ENCODE data around the gene RUBCN. TPM values are rescaled to one million over a fixed set of nuclear protein-coding genes. Genes with fewer than 3 reads are reported as not detected.
A peak's percentile ranks its signal among the peaks of the same experiment; 100 is the strongest.
"Not testable (repeated sequence)": the region's sequence is repeated elsewhere in the genome, so short reads cannot be mapped to it uniquely, and the experiment has no call there.

RUBCN gene
- total RNA-seq, 1 experiment from 2014 or later, result 17.4 TPM

DNA sequence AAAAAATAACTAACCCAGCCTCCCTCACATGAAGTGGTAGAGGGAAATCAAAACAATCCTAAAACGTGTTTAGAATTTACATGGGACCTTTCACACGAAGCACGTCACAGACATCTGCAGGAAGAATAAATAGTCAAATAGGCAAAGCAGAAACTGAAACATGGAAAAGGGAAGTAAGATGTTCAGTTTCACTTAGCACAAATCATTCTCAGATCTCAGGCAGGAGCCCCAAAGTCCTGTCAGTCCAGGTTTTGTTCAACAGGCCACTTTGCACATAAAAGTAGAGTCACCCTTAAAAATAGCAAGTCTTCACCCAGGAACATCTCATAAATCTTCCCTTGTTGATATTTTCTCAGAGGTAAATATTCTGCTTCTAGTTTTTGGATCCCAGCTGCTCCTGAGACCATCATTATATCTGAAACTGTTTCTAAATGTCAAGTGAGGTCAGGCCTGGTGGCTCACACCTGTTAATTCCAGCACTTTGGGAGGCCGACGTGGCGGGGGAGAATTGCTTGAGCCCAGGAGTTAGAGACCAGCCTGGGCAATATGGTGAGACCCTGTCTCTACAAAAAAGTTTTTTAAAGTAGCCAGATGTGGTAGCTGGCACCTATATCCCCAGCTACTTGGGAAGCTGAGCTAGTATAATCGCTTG lies 1.9 kb downstream of the RUBCN start:
- DNase-seq (ENCODE audit: low read depth), result no peak

DNA sequence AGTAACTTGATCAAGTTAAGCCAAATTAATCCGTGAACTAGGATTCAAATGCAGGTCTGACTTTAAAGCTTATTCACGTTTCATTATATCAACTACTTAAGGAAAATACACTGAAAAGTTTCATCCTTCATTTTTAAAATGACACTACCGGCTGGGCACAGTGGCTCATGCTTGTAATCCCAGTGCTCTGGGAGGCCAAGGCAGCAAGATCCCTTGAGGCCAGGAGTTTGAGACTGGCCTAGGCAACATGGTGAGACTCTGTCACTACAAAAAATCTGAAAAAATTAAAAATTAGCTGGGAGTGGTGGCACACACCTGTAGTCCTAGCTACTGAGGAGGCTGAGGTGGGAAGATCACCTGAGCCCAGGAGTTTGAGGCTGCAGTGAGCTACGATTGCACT lies 3.7 kb downstream of the RUBCN start:
- no peak for DNase-seq (ENCODE audit: low read depth)

DNA sequence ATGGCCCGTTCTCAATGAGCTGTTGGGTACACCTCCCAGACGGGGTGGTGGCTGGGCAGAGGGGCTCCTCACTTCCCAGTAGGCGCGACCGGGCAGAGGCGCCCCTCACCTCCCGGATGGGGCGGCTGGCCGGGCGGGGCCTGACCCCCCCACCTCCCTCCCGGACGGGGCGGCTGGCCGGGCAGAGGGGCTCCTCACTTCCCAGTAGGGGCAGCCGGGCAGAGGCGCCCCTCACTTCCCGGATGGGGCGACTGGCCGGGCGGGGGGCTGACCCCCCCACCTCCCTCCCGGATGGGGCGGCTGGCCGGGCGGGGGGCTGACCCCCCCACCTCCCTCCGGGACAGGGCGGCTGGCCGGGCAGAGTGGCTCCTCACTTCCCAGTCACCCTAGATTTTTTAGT lies 5.2 kb downstream of the RUBCN start:
- not testable (repeated sequence) for DNase-seq (ENCODE audit: low read depth)

DNA sequence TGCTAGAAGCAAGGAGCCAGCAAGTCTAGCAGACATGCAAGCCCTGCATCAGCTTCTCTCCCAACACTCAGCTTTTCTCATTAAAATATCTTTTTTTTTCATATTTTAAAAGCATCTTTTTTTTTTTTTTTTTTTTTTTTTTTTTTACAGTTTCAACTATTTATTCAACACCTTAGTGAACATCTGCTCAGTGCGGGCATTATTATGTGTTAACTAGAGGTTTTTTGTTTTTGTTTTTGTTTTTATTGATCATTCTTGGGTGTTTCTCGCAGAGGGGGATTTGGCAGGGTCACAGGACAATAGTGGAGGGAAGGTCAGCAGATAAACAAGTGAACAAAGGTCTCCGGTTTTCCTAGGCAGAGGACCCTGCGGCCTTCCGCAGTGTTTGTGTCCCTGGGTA lies 5.9 kb downstream of the RUBCN start:
- not testable (repeated sequence) for DNase-seq (ENCODE audit: low read depth)

DNA sequence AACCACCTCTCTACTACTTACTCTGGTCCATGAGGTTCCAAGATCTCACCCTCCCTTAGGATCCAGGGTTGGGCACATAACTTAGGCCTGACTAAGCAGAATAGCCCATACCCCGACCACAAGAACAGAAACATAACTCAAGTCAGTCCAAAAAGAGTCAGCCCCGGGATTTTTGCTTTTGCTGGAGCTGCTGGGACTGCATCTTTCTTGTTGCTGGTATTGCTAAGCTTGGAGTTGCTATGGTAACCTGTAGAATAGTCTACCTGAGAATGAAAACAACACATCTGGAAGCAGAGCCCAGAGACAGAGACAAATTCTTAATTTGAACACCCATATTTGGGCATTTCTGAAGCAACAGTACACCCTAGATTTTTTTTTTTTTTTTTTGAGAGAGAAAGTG lies 6.5 kb downstream of the RUBCN start:
- DNase-seq (ENCODE audit: low read depth), result peak; percentile 55

DNA sequence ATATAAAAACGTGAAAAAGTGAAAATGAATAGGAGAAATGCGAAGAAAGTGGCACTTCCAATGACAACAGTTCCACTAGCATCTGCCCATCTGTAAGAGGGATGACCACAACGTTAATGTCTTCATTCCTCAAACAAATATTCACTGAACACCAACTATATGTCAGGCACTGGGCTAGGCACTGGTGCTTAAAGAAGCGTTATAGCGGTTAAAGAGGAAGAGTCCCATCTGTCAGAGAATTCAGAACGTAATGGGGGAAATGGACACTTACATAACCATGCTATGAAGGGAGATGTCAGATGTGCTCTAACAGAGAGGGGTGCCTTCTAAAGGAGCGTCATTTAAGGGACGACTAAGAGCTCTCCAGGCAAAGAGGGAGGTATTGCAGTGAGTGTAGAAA lies 8.2 kb downstream of the RUBCN start:
- DNase-seq (ENCODE audit: low read depth), result no peak

DNA sequence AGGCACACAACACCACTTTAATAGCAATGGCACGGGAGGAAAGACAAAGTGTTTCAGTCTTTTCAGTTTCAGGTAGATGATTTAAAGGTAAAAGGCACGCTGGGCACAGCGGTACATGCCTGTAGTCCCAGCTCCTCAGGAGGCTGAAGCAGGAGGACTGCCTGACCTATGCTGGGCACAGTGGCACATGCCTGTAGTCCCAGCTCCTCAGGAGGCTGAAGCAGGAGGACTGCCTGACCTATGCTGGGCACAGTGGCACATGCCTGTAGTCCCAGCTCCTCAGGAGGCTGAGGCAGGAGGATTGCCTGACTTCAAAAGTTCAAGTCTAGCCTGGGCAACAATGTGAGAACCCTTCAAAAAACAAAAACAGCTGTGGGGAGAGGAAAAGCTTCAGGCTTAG lies 8.8 kb downstream of the RUBCN start:
- DNase-seq (ENCODE audit: low read depth), result not testable (repeated sequence)

DNA sequence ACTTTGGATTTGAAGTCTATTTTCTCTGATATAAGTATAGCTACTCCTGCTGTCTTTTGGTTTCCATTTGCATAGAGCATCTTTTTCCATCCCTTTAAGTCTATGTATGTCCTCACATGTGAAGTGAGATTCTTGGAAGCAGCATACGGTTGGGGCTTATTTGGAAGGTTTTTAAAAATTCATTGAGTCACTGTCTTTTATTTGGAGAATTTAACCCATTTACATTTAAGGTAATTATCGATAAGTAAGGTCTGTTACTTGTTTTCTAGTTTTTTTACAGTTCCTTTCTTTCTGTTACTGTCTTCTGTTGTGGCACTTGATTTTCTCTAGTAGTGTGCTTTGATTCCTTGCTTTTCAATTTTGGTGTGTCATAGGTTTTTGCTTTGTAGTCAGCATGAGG lies 14.0 kb downstream of the RUBCN start:
- DNase-seq (ENCODE audit: low read depth), result no peak

DNA sequence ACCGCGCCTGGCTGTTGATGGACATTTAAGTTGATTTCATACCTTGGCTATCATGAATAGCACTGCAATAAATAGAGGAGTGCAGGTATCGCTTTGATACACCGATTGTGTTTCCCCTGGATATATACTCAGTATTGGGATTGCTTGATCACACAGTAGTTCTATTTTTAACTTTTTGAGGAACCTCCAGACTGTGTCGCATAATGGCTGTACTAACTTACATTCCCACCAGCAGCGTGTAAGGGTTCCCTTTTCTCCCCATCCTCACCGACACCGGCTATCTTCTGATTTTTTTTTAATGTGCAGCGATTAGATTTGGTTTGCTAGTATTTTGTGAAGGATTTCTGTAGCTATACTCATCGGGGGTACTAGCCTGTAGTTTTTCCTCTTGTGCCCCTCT lies 16.0 kb downstream of the RUBCN start:
- no peak for DNase-seq (ENCODE audit: low read depth)

DNA sequence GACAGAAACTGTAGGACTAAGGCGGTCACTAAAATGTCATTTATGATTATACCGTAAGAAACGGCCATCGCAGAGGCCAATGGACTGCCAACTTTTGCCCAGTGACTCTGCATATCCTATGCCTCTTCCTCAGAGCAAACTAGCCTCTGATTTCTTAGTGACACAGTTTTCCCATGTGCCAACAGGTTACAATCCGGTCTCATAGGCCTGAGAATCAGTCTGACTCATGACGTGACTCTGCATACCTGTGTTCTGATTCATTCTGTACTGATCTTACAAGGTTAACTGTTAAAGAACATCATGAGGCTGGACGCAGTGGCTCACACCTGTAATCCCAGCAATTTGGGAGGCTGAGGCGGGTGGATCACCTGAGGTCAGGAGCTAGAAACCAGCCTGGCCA lies 17.8 kb downstream of the RUBCN start:
- peak; percentile 85 for DNase-seq (ENCODE audit: low read depth)

DNA sequence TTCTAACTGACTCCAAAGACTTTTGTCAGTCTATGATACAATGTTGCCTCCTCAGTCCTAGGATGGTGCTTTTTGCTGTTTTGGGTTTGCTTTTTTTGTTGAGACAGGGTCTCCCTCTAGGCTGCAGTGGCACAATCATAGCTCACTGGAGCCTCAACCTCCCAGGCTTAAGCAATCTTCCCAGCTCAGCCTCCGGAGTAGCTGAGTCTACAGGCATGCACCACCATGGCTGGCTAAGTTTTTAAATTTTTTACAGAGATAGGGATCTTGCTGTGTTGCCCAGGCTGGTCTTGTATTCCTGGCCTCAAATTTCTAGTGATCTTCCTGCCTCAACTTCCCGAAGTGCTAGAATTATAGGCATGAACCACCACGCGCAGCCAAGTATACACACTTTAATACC lies 22.5 kb downstream of the RUBCN start:
- no peak for DNase-seq (ENCODE audit: low read depth)

DNA sequence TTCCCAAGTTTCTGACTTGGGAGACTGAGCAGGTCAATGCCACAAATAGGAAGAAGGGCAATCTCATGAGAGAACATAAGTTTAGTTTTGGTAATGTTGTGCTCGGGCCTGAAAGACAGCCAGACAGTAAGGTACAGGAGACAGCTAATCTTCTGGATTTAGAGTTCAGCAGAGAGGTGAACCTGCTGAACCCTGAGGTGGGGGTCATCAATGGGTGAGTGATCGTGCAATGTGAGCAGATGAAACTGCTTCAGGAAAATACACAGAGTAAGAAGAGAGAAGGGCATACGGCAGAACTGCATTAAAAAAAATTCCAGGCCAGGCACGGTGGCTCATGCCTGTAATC lies 23.3 kb downstream of the RUBCN start:
- no peak for DNase-seq (ENCODE audit: low read depth)

DNA sequence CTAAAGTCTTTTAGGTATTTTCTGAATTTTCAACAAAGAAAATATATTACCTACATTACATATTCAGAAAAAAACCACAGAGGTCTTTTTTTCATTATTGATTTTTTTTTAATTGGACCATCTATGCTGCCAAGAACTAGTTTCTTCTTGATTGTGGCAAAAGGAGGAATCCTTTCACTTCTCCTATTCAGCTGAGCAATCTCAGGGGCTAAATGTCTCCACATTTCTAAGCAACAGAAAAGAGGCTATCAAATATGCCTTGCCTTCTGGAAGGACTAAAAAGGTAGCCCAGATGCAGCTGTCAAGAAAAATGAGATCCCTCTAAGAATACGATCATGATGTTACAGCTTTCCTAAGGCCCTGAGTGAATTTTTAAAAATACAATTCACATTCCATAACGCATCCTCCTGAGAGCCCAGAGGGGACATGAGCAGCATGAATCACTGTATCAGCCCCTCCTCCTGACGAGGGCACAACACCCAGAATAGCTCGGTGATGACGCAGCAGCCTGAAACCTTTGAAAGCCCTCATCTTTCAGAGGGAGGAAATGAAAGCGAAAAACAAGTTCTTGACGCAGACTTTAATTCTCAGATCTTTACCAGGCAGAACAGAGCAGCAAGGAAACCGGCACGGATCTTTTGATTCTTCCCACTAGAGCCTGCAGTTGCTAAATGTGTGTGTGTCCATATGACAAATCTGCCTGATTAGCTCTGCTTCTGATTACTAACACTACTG lies 24.6 kb downstream of the RUBCN start:
- peak; percentile 98 for DNase-seq (ENCODE audit: low read depth)

DNA sequence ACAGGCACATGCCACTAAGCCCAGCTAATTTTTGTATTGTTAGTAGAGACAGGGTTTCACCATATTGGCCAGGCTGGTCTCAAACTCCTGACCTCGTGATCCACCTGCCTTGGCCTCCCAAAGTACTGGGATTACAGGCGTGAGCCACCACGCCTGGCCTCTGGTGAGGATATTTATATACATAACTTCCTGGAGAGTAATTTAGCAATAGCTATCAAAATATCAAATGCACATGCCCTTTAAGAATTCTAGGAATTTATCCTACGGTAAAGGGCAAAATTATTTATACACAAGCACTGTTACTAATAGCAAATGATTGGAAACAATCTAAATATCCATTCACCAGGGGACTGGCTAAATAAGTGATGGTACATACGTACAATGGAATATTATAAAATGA lies 25.7 kb downstream of the RUBCN start:
- not testable (repeated sequence) for DNase-seq (ENCODE audit: low read depth)

DNA sequence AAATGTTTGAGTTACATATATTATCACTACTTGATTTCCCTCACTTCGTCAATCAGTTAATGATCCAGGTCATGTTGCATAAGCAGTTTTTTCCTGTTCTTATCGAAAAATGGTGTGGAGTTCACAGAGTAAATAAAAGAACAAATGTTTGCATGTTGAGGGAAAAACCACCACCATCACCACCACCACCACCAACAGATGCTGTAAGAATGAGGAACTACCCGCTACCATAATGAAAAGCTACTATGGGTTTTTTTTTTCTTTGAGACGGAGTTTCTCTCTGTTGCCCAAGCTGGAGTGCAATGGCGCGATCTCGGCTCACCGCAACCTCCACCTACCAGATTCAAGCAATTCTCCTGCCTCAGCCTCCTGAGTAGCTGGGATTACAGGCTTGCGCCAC lies 27.6 kb downstream of the RUBCN start:
- DNase-seq (ENCODE audit: low read depth), result no peak

DNA sequence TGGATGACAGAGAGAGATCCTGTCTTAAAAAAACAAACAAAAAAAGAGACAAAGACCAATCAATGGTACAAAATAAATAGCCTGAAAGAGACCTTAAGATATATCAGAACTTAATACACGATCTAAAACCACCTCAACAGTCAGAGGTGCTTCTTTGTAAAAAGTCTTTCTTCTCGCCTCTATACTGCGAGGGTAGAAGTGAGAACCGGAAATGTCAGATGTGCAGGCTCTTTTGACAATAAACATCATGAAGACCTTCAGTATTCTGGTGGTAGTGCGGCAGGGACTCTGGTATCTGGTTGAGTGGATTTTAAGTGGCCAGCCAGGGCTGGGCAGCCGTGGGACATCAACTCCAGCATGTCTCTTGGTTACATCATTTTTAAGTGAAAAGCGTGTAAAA lies 30.0 kb downstream of the RUBCN start:
- DNase-seq (ENCODE audit: low read depth), result no peak

DNA sequence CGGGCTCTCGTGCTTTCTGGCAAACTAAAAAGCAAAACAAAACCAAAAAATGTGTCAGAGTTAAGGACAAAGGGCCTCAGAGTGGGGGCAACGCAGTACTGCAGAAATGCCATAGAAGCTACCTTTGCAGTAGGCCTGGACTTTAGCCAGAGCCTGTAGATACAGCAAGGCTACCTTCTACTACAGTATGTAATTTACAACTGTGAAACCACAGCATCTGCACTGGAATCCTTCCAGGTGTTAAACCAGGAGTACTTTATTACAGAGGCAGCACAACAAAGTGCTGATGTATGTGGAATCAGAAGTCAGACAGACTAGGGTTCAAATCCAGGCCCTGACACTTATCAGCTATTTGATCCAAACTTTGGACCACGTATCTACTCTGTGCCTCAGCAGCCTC lies 34.9 kb downstream of the RUBCN start:
- DNase-seq (ENCODE audit: low read depth), result no peak

DNA sequence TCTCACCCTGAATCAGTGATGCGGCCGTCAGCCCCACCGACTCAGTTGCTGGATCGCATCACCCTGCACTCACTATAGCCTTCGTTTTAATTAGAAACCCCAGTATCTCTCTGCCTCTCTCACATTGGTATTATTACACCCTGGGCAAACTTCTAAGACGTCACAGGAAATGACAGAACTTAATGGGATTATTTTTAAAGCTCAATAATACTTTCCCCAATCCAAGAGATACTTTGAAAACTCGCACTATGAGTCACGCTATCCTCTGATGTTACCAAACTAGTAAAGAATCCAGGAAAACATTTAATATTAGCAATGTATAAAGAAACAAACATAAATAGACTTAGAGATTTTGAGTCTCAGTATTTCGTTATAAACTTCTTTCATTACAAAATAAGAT lies 36.6 kb downstream of the RUBCN start:
- DNase-seq (ENCODE audit: low read depth), result no peak

DNA sequence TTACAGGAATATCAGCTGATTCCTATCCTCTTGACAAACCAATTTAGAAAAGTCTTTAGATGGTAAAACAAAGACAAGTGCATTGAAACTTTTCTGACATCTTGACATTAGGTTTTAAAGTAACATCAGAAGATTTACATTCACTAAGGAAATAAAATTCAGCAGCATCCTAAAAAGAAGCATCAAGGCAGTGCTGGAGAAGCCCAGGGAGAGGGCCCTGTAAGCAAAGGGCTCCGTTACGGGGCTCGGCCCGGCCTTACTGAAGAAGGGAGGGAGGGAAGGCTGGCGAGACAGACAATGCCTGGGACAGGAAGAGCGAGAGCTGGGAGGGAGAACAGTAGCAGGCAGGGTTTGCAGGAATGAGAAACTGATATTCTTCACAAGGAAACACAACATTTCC lies 39.3 kb downstream of the RUBCN start:
- no peak for DNase-seq (ENCODE audit: low read depth)

DNA sequence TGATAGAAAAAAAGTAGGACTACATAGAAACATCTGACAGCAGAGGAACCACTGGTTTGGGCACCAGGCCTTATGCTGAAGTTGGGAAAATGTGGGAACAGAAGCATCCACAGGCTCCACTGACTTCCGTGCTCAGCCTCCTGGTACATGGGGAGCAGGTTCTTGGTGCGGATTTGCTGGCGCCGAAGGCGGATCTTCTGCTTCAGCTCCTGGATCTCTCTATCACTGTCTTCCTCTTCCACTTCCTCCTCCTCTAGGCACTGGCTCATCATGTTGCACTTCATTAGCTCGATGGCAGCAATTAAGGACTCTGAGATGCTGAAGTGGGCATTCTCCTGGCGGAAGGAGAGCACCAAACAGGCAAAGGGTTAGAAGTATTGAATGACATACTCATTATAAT lies 42.5 kb downstream of the RUBCN start:
- DNase-seq (ENCODE audit: low read depth), result no peak

DNA sequence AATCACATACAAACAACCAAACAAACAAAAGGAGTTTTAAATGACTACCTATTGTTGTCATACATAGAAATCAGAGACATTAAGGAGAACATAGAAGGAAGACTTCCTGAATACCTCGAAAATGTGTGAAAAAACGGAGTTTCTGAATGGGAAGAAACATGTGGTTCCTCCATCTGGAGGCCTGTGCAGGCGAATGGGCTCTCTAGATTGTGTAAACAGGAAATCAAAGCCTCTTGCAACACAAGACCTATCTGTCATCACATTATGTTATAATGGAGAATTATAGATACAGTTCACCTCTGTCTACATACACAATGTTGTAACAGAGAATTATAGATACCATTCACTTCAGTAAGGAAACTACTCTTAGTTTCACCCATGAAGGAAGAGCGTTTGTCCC lies 44.1 kb downstream of the RUBCN start:
- DNase-seq (ENCODE audit: low read depth), result no peak

DNA sequence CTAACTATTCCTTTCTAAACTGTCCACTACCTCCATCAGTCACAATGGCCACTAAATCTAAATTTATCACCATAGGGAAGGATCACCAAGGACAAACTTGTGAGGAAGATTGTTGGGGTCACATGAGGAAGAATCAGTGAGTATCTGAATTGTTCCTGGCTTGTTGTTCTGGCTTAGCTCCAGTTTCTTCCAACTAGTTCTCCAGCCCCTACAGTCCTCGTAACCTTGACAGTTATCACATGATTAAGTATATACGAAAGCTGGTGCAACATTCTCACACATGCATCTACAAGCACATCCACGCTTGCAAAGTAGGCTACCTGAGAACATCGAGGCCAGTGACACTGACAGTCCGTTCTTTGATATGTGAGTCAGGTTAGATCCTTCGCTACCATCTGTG lies 46.0 kb downstream of the RUBCN start:
- no peak for DNase-seq (ENCODE audit: low read depth)

DNA sequence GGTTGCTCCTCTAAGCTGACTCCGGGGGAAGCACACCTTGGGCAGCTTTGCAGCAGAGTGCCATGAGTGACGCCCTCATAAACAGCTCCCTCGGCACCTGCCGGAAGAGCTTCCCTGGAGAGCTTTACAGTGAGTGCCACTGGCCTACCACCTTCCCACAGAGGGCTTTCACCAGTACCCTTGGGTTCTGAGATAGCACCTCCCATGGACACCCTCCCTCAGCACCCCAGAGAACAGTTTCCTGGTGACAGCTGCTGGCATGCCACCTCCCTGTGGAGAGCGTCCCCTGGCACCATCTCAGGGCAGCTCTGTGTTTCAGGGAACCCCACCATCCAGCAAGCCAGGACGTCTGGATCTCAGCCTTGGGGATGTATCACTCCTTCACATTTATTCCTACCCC lies 49.1 kb downstream of the RUBCN start:
- DNase-seq (ENCODE audit: low read depth), result no peak

DNA sequence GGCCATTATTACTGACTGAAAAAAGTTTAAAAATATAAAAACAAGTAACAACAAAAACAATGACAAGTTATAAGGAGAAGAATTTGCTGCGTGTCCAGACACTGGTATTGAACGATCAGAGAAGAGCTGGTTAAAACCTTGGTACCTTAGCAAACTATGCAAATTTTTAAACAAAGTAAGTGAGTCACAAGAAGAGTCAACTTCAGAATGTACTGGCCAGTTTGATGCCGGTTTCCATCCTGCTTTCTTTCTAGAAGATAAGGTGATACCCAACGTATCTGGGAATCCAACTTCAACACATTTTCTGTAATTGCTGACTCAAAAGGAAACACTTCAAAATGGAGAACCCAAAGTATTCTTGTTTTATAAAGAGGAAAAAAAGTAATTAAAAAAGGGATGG lies 49.8 kb downstream of the RUBCN start:
- no peak for DNase-seq (ENCODE audit: low read depth)

Measured in Daoy (cell line).